Hepatocyte (in vitro differentiated cells): Measurements from ENCODE around the gene NTRK1.

ENCODE experiments used
- EZH2 ChIP-seq: fragments of 200-600 bp; sonication (generic); IDR thresholded peaks from 2 replicates; pipeline ENCODE4 v1.6.1; 2016; ENCODE audit warnings: antibody characterized with exemption, mild to moderate bottlenecking, borderline replicate concordance
- TF ChIP-seq, protein P1 (sequence below): fragments of 200-600 bp; sonication (generic); IDR thresholded peaks from 2 replicates; pipeline ENCODE4 v1.5.1; 2016; ENCODE audit warnings: antibody characterized with exemption, mild to moderate bottlenecking; ENCODE audit not compliant: poor library complexity

GRCh38 chr1:156832434-156832833, 28.2 kb upstream of the NTRK1 start:
- TF ChIP-seq, protein P1, sequence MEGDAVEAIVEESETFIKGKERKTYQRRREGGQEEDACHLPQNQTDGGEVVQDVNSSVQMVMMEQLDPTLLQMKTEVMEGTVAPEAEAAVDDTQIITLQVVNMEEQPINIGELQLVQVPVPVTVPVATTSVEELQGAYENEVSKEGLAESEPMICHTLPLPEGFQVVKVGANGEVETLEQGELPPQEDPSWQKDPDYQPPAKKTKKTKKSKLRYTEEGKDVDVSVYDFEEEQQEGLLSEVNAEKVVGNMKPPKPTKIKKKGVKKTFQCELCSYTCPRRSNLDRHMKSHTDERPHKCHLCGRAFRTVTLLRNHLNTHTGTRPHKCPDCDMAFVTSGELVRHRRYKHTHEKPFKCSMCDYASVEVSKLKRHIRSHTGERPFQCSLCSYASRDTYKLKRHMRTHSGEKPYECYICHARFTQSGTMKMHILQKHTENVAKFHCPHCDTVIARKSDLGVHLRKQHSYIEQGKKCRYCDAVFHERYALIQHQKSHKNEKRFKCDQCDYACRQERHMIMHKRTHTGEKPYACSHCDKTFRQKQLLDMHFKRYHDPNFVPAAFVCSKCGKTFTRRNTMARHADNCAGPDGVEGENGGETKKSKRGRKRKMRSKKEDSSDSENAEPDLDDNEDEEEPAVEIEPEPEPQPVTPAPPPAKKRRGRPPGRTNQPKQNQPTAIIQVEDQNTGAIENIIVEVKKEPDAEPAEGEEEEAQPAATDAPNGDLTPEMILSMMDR, result no peak
- no peak for TF ChIP-seq EZH2
